Kidney (tissue), 14 donors: ENCODE data around the gene ENTPD6. TPM values are rescaled to one million over a fixed set of nuclear protein-coding genes. Genes with fewer than 3 reads are reported as not detected.
A peak's percentile ranks its signal among the peaks of the same experiment; 100 is the strongest.

ENCODE experiments used
- DNase-seq, 5 donors: peaks; one replicate each; pipeline ENCODE4 v3.0.0-alpha.2; 2013 to 2020
- FAIRE-seq: peaks from 2 replicates; lab custom pipeline; 2012; peaks lifted over from hg19 to GRCh38; lab: Jason Lieb, UNC
- H3K27ac ChIP-seq, 2 donors: one replicate each; pipeline ENCODE4 v1.7.0; 2013; ENCODE audit warnings: low read depth in 2 of 2, low read length in 2 of 2, inconsistent platforms in 1 of 2
- H3K27me3 ChIP-seq: one replicate; pipeline ENCODE4 v1.7.1; 2013; ENCODE audit warnings: low read length, inconsistent platforms; ENCODE audit not compliant: control insufficient read depth, insufficient read depth
- H3K36me3 ChIP-seq, 3 donors: one replicate each; pipeline versions ENCODE4 v1.7.0 to v1.7.1; 2013; ENCODE audit warnings: low read length in 3 of 3, control low read depth in 1 of 3, inconsistent platforms in 1 of 3; ENCODE audit not compliant: insufficient read depth in 3 of 3, control insufficient read depth in 2 of 3
- H3K4me1 ChIP-seq, 3 donors: one replicate each; pipeline versions ENCODE4 v1.7.0 to v1.7.1; 2013; ENCODE audit warnings: low read length in 3 of 3, inconsistent platforms in 1 of 3, low read depth in 1 of 3; ENCODE audit not compliant: control insufficient read depth in 2 of 3, insufficient read depth in 2 of 3
- H3K4me3 ChIP-seq, 3 donors: one replicate each; pipeline versions ENCODE4 v1.7.0 to v1.8.1; 2013; ENCODE audit warnings: low read length in 3 of 3, control low read depth in 1 of 3, inconsistent platforms in 1 of 3
- H3K9ac ChIP-seq, 3 donors: one replicate each; pipeline versions ENCODE4 v1.7.0 to v1.7.1; 2013; ENCODE audit warnings: low read length in 3 of 3, control low read depth in 1 of 3, inconsistent platforms in 1 of 3
- H3K9me3 ChIP-seq, 3 donors: one replicate each; pipeline versions ENCODE4 v1.7.0 to v1.7.1; 2013; ENCODE audit warnings: low read length in 3 of 3, control low read depth in 1 of 3, inconsistent platforms in 1 of 3; ENCODE audit not compliant: control insufficient read depth in 2 of 3, insufficient read depth in 1 of 3
- intact Hi-C: fragments of 100-400 bp; cut with DNase I; formaldehyde crosslinking; loops from one replicate; pipeline ENCODE4 v1.11.1; 2022
- polyA plus RNA-seq: library from polyadenylated mRNA; stranded (reverse); fragments of 350-450 nt; fragmentation: Illumina TruSeq; extraction: RNeasy Lipid Tissue Mini Kit (QIAGEN cat#74804); gene quantifications from one replicate; pipeline ENCODE4 v1.2.3, GENCODE V29; 2014; ENCODE audit warnings: low read depth, low replicate concordance; ENCODE audit not compliant: insufficient read depth
- total RNA-seq: library from RNA; stranded (reverse); fragmentation: NEBNext Ultra II Directional; extraction: Animal tissue kit (Norgen Biotek cat#: 25700); gene quantifications from one replicate; pipeline ENCODE4 v1.2.1, GENCODE V29; 2021
- TF ChIP-seq, protein P1 (sequence below): IDR thresholded peaks from 3 replicates; pipeline ENCODE4 v1.5.1; 2012; ENCODE audit warnings: mild to moderate bottlenecking, moderate library complexity, borderline replicate concordance; ENCODE audit not compliant: insufficient read depth; ENCODE audit errors: extremely low read depth
- donor health status: control.
- donor health status: control.
- donor health status: control.
- donor health status: control.
- donor health status: control.
- donor health status: DM: yes; HTN: yes; CAD: no.
- donor health status: Normal renal cell carcinoma (clear cell type).

ENTPD6 gene
- total and polyA plus RNA-seq, 2 donors from 2014 or later, result 59.0 to 95.7 TPM

DNA sequence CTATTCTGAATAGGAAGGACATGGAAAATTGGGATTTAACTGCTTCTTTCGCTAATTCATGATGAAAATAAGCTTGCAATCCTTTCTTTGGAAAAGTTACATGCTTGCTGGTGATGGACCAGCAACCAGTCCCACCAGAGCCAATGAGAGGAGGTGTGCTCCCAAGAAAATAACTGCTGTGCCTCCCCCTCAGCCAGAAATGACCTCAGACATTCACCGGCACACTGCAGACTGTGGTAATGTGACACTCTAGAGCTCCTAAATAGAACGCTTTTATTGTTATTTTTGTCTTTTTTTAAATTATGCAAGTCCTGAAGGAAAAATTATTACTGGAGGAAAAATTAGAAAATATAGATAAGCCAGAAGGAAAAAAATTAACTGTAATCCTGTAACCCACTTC is 55.0 kb downstream of the ENTPD6 start:
- FAIRE-seq, result no peak
- H3K27me3 ChIP-seq, result no peaks in the 10 kb centered on the region
- DNase-seq, result peak in 4 of 5 donors; percentile 34 to 66 (median 55)
- TF ChIP-seq, protein P1, sequence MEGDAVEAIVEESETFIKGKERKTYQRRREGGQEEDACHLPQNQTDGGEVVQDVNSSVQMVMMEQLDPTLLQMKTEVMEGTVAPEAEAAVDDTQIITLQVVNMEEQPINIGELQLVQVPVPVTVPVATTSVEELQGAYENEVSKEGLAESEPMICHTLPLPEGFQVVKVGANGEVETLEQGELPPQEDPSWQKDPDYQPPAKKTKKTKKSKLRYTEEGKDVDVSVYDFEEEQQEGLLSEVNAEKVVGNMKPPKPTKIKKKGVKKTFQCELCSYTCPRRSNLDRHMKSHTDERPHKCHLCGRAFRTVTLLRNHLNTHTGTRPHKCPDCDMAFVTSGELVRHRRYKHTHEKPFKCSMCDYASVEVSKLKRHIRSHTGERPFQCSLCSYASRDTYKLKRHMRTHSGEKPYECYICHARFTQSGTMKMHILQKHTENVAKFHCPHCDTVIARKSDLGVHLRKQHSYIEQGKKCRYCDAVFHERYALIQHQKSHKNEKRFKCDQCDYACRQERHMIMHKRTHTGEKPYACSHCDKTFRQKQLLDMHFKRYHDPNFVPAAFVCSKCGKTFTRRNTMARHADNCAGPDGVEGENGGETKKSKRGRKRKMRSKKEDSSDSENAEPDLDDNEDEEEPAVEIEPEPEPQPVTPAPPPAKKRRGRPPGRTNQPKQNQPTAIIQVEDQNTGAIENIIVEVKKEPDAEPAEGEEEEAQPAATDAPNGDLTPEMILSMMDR, result no peak
- peaks cover 0 to 2% (median 0%) of the 10 kb centered on the region in 3 donors for H3K36me3 ChIP-seq
- H3K27ac ChIP-seq, result no peak overlapping the region
- intact Hi-C loops, result no loop called here
- peaks cover 4 to 30% (median 15%) of the 10 kb centered on the region in 3 donors for H3K4me1 ChIP-seq
- H3K9ac ChIP-seq, result peak overlapping the region in 1 of 3 donors; percentile 25
- H3K4me3 ChIP-seq, result no peak overlapping the region
- no peaks in the 10 kb centered on the region for H3K9me3 ChIP-seq

DNA sequence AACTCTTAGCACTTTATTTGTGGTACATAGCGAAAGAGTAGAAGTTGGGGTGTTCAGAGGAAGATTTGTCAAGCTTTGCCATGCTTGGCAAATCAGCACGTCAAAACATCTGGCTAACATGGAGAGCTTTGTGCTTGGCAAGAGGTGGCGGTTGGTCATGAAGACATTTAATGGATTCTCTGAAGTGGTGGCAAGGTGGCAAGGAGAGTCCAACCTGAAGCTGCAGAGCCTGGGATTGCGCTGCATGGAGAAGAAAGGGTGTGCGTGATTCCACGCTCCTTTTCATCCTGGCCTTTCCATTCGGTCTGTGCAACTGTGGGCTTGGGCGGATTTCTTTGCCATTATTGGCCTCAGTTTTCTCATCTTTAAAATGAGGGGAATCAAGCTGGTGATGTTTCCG is 55.5 kb downstream of the ENTPD6 start:
- TF ChIP-seq, protein P1, result no peak
- Histone ChIP-seq H3K36me3 (peaks cover 0 to 2% (median 0%) of the 10 kb centered on the region in 3 donors), H3K9me3 (no peaks in the 10 kb centered on the region), H3K4me1 (peaks cover 4 to 31% (median 17%) of the 10 kb centered on the region in 3 donors), H3K9ac (no peak overlapping the region), H3K4me3 (no peak overlapping the region), H3K27me3 (no peaks in the 10 kb centered on the region), H3K27ac (no peak overlapping the region)
- DNase-seq (peak in 1 of 5 donors; percentile 22), FAIRE-seq (no peak)
- intact Hi-C loops, result no loop called here

- Histone ChIP-seq H3K9ac (no peak overlapping the region), H3K27ac (no peak overlapping the region), H3K4me1 (peaks cover 4 to 34% (median 22%) of the 10 kb centered on the region in 3 donors), H3K27me3 (no peaks in the 10 kb centered on the region), H3K9me3 (no peaks in the 10 kb centered on the region), H3K36me3 (peaks cover 0 to 2% (median 0%) of the 10 kb centered on the region in 3 donors), H3K4me3 (no peak overlapping the region)
- TF ChIP-seq, protein P1, result no peak
- DNase-seq, result peak in 1 of 5 donors; percentile 13
- FAIRE-seq, result no peak
- intact Hi-C loops, result no loop called here
These were observed 56.0 kb downstream of the ENTPD6 start for GRCh38 chr20:25251558-25251957.

DNA sequence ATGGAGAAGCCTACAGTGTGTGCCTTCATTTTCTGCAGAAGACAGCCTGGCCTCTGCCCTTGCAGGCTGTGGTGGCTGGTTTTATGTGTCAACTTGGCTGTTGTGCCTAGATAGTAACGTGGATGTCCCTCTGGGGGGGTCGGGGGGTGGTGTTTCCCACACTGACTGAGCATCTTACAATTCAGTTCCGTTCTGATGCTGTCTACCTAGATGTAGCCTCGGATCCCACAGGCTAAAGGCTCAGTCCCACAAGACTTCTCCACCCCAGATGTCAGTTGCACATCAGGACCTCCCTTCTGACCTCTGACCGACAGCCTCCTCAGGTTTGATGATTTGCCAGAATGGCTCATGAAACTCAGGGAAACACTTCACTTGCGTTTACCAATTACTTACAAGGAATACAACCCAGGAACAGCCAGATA is 56.7 kb downstream of the ENTPD6 start:
- Histone ChIP-seq H3K9me3 (no peaks in the 10 kb centered on the region), H3K4me1 (peaks cover 4 to 32% (median 26%) of the 10 kb centered on the region in 3 donors), H3K4me3 (no peak overlapping the region), H3K36me3 (peaks cover 0 to 2% (median 0%) of the 10 kb centered on the region in 3 donors), H3K27ac (no peak overlapping the region), H3K9ac (no peak overlapping the region), H3K27me3 (no peaks in the 10 kb centered on the region)
- intact Hi-C loops, result no loop called here
- TF ChIP-seq, protein P1, result no peak
- FAIRE-seq (no peak), DNase-seq (peak in 2 of 5 donors; percentile 30 to 35)
